ENCODE measurements around the gene ESR2. TPM values are rescaled to one million over a fixed set of nuclear protein-coding genes. Genes with fewer than 3 reads are reported as not detected.
A peak's percentile ranks its signal among the peaks of the same experiment; 100 is the strongest.

The ESR2 gene
- total and polyA plus RNA-seq, 2 experiments from 2014 or later = 1.00 TPM; not detected in 1

GRCh38 chr14:64196814-64197411 lies 97.3 kb downstream of the ESR2 start:
- Histone ChIP-seq H3K4me2 (peak overlapping the region; percentile 84), H3K36me3 (replicated peaks; ENCODE audit: insufficient read depth, low read depth) (no peaks in the 10 kb centered on the region), H4K20me1 (ENCODE audit: insufficient read depth, poor library complexity, severe bottlenecking) (no peaks in the 10 kb centered on the region), H3K4me1 (ENCODE audit: insufficient read depth) (peaks cover 42% of the 10 kb centered on the region), H2AFZ (peak overlapping the region; percentile 78), H3K27ac (peak overlapping the region; percentile 82), H3K9me3 (ENCODE audit: low read depth) (no peaks in the 10 kb centered on the region), H3K79me2 (peaks cover 18% of the 10 kb centered on the region), H3K27me3 (no peaks in the 10 kb centered on the region), H3K9me2 (replicated peaks; ENCODE audit: insufficient read depth) (no peaks in the 10 kb centered on the region), H3K4me3 (peak overlapping the region; percentile 35)
- DNase-seq (ENCODE audit: low spot score) = peak; percentile 67
- no peak for TF ChIP-seq CTCF (IDR thresholded peaks at IDR 0.05; ENCODE audit: poor library complexity)
- no peak for TF ChIP-seq EZH2 (IDR thresholded peaks at IDR 0.05; ENCODE audit: borderline replicate concordance)
- TF ChIP-seq EZH2phosphoT487 (IDR thresholded peaks at IDR 0.05; ENCODE audit: low read depth, severe bottlenecking, unreplicated experiment) = no peak
- 6% methylated on average over 20 of the region's 20 CpGs for WGBS (ENCODE audit: low lambda C conversion rate, missing lambda C conversion rate)

GRCh38 chr14:64196056-64196455 lies 98.1 kb downstream of the ESR2 start:
- no peak for TF ChIP-seq CTCF (IDR thresholded peaks at IDR 0.05; ENCODE audit: poor library complexity)
- TF ChIP-seq EZH2 (IDR thresholded peaks at IDR 0.05; ENCODE audit: borderline replicate concordance) = no peak
- DNase-seq (ENCODE audit: low spot score) = no peak
- H3K9me3 ChIP-seq (ENCODE audit: low read depth) = no peaks in the 10 kb centered on the region
- no peaks in the 10 kb centered on the region for H3K36me3 ChIP-seq (replicated peaks; ENCODE audit: insufficient read depth, low read depth)
- peaks cover 14% of the 10 kb centered on the region for H3K79me2 ChIP-seq
- H3K4me1 ChIP-seq (ENCODE audit: insufficient read depth) = peaks cover 42% of the 10 kb centered on the region
- H3K27ac ChIP-seq = peak overlapping the region; percentile 82
- H3K4me2 ChIP-seq = peak overlapping the region; percentile 84
- H3K27me3 ChIP-seq = no peaks in the 10 kb centered on the region
- H4K20me1 ChIP-seq (ENCODE audit: insufficient read depth, poor library complexity, severe bottlenecking) = no peaks in the 10 kb centered on the region
- WGBS (ENCODE audit: low lambda C conversion rate, missing lambda C conversion rate) = 57% methylated on average over 5 of the region's 5 CpGs
- no peak overlapping the region for H3K4me3 ChIP-seq
- no peak overlapping the region for H2AFZ ChIP-seq
- H3K9me2 ChIP-seq (replicated peaks; ENCODE audit: insufficient read depth) = no peaks in the 10 kb centered on the region

- Histone ChIP-seq H3K36me3 (replicated peaks; ENCODE audit: insufficient read depth, low read depth) (no peaks in the 10 kb centered on the region), H3K27me3 (no peaks in the 10 kb centered on the region), H2AFZ (no peak overlapping the region), H3K9me3 (ENCODE audit: low read depth) (no peaks in the 10 kb centered on the region), H3K4me3 (no peak overlapping the region), H3K4me2 (peak overlapping the region; percentile 84), H3K4me1 (ENCODE audit: insufficient read depth) (peaks cover 35% of the 10 kb centered on the region), H3K9me2 (replicated peaks; ENCODE audit: insufficient read depth) (no peaks in the 10 kb centered on the region), H3K27ac (peak overlapping the region; percentile 82), H4K20me1 (ENCODE audit: insufficient read depth, poor library complexity, severe bottlenecking) (no peaks in the 10 kb centered on the region), H3K79me2 (peaks cover 14% of the 10 kb centered on the region)
- no peak for DNase-seq (ENCODE audit: low spot score)
- TF ChIP-seq CTCF (IDR thresholded peaks at IDR 0.05; ENCODE audit: poor library complexity) (no peak), EZH2 (IDR thresholded peaks at IDR 0.05; ENCODE audit: borderline replicate concordance) (no peak), EZH2phosphoT487 (IDR thresholded peaks at IDR 0.05; ENCODE audit: low read depth, severe bottlenecking, unreplicated experiment) (no peak)
- 39% methylated on average over 2 of the region's 2 CpGs for WGBS (ENCODE audit: low lambda C conversion rate, missing lambda C conversion rate)
Measured at GRCh38 chr14:64195199-64195598, 99.0 kb downstream of the ESR2 start.

Measured in hepatocyte (in vitro differentiated cells).